GM18870 (cell line): ENCODE measurements around the gene PHKA2.

Source experiments
- ATAC-seq: cut with Tn5 transposase; IDR thresholded peaks from one replicate; pipeline ENCODE4 v1.9.1; 2021; ENCODE audit warnings: moderate library complexity; ENCODE audit not compliant: unreplicated experiment

PHKA2 gene

GRCh38 chrX:18890724-18891547, 93.0 kb downstream of the PHKA2 start:
- no peak for ATAC-seq

GRCh38 chrX:18890049-18890381, 93.9 kb downstream of the PHKA2 start:
- no peak for ATAC-seq

- no peak for ATAC-seq
These were observed 94.4 kb downstream of the PHKA2 start for GRCh38 chrX:18889346-18890048.

GRCh38 chrX:18888281-18888680, 95.6 kb downstream of the PHKA2 start:
- no peak for ATAC-seq

- ATAC-seq = no peak
These were observed 96.1 kb downstream of the PHKA2 start for GRCh38 chrX:18887825-18888212.

GRCh38 chrX:18887177-18887824, 96.6 kb downstream of the PHKA2 start:
- ATAC-seq = no peak

GRCh38 chrX:18886344-18887161, 97.4 kb downstream of the PHKA2 start:
- peak; percentile 77 for ATAC-seq

- peak; percentile 19 for ATAC-seq
These were observed 97.9 kb downstream of the PHKA2 start for GRCh38 chrX:18886005-18886343.

GRCh38 chrX:18885328-18886004, 98.4 kb downstream of the PHKA2 start:
- ATAC-seq = peak; percentile 7

- ATAC-seq = no peak
These were observed 99.0 kb downstream of the PHKA2 start for GRCh38 chrX:18884916-18885315.

- no peak for ATAC-seq
These were observed 99.8 kb downstream of the PHKA2 start for GRCh38 chrX:18883961-18884765.

- no peak for ATAC-seq
These were observed 100.5 kb downstream of the PHKA2 start for GRCh38 chrX:18883234-18883960.

GRCh38 chrX:18879144-18879543, 104.8 kb downstream of the PHKA2 start:
- ATAC-seq = no peak

- no peak for ATAC-seq
These were observed 106.4 kb downstream of the PHKA2 start for GRCh38 chrX:18877469-18877868.

GRCh38 chrX:18875256-18875878, 108.5 kb downstream of the PHKA2 start:
- no peak for ATAC-seq

GRCh38 chrX:18874560-18875255, 109.2 kb downstream of the PHKA2 start:
- no peak for ATAC-seq

- no peak for ATAC-seq
These were observed 110.1 kb downstream of the PHKA2 start for GRCh38 chrX:18873836-18874235.

GRCh38 chrX:18873189-18873791, 110.6 kb downstream of the PHKA2 start:
- ATAC-seq = no peak
